GM19395 (cell line): Measurements from ENCODE around the gene RALGPS2.
"Not testable (repeated sequence)": the region's sequence is repeated elsewhere in the genome, so short reads cannot be mapped to it uniquely, and the experiment has no call there.

Experiments used
- ATAC-seq: cut with Tn5 transposase; IDR thresholded peaks from one replicate; pipeline ENCODE4 v1.9.1; 2021; ENCODE audit warnings: mild to moderate bottlenecking, moderate library complexity; ENCODE audit not compliant: unreplicated experiment

Gene RALGPS2

DNA sequence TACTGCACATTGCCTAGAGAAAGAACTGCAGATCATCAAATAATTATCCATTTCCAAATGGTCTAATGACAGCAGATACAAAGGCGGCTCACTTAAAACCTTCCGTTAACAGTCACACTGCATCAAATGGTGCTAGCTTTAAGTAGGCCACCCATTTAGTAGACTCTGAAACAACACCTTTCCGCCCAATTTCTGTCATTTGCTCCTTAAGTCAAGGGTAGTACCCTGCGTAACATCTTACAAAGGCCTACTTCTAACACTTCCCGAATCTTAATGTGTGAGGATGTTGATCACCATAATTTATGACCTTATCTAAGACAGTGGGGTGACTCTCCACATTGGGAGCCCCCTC, 692 bp upstream of the RALGPS2 start:
- ATAC-seq, result no peak

DNA sequence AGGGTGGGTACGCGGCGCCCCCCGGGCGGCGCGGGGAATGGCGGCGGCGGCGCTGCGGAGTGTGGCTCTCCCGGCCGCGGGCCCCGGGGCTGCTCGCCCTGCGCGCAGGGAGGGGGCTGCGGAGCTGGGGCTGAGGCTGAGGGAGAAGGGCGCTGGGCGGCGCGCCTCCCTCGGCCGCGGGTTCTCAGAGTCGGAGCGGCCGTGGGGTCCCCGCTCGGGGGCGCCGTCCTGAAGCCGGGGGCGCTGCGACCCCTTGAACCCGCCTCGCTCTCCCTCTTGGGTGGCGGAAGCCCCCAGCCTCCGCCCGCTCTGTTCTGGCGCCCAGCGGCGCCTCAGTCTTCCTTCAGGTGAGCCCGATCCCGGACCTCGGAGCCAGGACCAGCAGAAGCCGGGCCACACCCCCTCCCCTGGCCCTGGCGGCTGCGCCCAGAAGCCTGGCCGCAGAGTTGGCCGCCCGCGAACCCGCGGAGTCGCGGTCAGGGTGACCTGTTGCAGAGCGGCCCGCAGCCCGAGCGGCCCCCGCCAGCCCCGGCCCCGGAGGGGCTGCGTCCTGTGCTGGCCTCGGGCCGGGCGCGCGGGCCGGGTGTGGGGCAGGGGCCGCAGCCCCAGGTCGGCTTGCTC, 532 bp downstream of the RALGPS2 start:
- peak; percentile 45 for ATAC-seq

DNA sequence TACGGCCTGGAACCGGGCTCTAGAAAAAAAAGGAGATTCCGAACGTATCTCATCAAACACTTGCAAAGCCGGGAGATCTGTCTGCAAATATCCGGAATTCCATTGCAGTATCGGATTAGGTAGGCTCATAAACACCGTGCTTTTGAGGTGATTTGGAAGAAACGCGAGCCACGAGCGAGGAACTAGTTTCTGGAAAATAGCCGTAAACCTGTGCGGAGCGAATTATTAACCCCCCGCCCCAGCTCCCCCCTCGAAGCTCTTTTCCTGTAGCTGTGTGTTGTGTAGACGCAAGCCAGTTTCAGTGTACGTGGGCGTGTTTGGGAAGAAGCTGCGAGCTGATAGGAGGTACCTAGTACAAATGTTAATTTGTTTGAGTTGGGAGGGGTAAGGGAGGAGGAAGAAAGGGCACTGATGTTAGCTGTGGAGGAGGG, 1.1 kb downstream of the RALGPS2 start:
- ATAC-seq, result peak; percentile 80

DNA sequence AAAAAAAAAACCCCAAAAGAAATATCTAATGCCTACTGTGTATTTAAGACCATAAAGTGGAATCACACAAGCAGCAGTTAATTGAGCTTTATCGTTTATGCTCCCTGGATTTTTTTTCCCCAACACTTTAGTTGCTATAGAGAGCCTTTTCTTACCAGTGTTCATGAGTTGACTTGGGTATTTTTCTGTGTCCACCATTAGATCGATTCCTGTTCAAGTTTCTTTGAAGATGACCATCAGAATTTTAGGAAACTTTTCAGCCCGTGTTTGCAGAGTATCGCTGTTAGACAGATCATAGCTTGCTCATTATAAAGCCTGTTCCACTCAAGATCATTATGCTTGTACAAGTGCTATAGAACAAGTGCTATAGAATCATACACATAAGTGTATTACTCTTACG, 1.5 kb downstream of the RALGPS2 start:
- ATAC-seq, result peak; percentile 3

DNA sequence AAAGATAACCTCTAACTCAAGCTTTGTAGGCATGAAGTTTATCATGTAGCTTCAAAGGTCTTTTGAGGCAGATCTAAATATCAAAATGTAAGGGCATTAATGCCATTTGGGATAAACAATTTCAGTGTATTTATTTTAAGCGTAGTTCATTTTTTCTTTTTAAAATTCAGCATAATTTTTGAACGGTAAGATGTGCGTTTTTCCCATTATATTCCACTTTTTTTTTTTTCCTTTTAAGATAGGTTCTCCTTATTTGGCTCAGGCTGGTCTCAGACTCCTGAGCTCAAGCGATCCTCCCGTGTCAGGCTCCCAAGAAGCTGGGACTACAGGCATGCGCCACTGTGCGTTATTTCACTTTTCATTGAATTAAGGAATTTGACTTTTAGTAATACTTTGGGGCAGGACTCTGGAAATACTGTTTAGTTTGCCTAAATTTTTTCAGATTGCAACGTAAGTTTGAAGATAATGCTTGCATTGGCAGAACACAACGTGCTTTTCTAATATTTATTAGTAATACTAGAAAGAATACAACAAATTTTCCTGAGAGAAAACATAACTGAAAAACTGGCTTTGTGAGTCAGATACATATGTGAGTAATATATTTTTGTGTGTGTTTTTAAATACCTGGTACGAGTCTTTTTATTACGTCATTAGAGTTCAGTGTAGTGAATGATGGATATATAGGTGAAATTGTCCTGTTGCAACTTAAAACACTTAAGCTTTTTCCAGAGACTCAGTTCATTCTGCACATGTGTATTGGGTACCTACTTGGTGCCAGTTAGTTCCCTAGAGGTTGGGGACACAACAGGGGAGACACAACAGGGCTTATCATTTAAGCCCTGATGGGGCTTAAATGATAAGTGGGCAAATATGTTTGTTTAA, 2.2 kb downstream of the RALGPS2 start:
- no peak for ATAC-seq

DNA sequence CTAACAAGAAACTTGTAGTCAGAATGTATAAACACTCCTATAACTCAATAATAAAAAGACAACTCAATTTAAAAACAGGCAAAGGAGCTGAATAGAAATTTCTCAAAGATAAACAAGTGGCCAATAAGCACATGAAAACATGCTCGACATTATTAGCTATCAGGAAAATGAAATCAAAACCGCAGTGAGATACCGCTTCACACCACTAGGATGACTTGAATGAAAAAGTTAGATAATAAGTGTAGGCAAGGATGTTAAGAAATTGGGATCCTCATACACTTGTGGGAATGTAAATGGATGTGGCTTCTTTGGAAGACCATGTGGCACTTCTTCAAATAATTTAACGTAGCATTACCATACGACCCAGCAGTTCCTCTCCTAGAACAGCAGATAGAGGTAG, 8.9 kb downstream of the RALGPS2 start:
- no peak for ATAC-seq

DNA sequence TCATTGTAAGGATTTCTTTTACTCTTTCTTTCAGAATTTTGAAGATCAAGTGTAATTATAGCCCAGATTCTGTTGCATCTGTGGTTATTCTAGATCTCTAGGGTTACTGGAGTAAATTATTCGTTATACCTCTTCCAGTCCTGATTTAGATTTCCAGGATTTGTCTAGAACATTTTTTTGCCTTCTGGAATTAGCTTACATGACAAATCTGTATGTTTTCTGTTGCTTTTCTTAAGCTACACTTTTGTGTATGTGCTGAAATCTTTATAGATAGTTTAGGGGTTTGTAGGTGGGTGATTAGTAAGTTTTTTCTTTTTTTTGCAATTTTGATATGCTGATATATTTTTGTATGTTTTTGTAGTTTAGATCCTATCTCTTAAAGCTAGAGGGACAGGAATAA, 13.7 kb downstream of the RALGPS2 start:
- no peak for ATAC-seq

DNA sequence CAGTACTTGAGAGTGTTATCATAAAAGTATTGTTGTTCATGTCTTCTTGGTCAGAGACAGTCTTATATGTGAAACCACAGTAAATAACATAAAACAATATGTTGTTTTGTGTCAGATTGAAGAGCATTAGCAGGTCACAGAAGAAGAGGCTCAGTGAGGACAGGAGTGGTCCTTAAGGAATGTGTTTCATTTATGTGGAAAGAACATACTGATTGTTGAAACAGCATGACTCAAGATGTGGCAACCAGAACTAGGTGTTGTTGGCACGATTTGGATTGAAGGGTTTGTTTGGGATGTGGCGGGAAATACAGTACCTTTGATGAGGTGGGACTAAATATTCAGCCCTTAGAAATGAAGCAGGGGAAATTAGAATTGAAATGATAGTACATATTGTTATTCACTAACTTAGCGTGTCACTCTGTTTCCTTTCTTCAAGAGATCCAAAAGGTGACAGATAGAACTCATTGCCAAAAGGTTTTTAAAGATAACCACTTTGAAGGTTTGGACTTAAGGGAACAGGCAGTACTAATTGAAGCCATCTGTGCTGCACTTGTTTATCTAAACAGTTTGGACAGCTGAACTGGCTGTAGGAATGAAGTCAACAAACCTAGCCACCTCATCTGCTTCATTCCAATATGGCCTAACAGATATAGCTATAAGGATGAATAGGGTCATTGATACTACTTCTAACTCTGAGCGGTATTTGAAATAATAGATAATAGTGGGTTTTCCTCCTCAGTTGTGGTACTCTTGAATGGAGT, 14.4 kb downstream of the RALGPS2 start:
- no peak for ATAC-seq

DNA sequence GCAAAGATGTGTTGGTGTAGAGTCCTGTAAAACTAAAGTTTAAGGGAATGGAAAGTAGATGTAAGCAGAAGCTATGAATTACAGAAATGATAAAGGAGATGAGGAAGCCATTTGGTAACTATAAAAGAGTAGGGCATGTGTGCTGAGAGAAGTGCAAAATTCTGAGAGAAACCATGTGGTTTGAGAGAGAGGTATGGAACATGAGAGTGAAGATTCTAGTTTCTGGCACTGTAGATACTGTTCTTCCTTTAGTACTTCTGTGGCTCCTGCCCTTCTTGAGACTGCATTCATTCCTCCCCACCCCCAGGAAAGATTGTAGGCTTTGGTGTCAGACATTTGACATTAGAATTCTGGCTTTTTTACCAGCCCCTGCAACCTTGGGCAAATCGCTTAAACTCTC, 15.4 kb downstream of the RALGPS2 start:
- no peak for ATAC-seq

DNA sequence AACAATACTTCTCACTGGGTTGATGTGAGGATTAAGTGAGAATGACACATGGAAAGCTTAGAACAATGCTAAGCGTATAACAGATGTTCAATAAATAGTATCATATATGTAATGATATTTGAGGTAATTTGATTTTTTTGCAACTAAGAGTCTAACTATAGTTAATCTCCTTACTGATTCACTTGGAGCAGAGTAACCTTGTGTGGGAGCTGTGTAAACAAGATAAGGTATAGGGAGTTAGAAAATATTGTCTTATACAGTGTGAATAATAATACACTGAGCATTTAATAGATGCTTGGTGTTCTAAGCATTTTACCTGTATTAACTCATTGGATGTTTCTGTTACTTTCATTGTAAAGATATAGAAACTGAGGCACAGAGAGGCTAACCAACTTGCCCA, 15.9 kb downstream of the RALGPS2 start:
- ATAC-seq, result no peak

DNA sequence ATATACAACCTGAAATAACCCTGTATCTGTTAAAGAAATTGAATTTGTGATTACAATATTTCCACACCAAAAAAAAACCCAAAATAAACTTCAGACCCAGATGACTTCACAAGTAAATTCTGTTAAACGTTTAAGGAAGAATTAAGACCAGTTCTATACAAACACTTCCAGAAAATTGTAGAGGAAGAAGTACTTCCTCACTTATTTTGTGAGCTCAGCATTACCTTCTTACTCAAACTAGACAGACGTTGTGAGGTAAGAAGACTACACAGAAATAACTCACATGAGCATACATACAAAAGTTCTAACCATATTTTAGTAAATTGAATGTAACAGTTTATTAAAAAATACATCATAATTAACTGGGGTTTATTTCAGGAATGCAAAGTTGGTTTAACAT, 18.8 kb downstream of the RALGPS2 start:
- no peak for ATAC-seq

DNA sequence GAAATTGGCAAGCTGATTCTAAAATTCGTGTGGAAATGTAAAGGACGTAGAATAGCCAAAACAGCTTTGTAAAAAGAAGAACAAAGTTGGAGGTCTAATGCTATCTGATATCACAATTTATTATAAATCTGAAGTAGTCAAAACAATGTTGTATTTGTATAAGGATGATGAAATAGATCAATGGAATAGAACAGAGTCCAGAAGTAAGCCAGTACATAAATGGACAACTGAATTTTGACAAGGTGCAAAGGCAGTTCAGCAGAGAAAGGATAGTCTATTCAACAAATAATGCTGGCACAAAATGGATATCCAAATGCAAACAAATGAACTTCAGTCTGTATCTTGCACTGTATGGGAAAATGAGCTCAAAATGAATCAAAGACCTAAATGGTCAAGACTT, 20.2 kb downstream of the RALGPS2 start:
- ATAC-seq, result no peak

DNA sequence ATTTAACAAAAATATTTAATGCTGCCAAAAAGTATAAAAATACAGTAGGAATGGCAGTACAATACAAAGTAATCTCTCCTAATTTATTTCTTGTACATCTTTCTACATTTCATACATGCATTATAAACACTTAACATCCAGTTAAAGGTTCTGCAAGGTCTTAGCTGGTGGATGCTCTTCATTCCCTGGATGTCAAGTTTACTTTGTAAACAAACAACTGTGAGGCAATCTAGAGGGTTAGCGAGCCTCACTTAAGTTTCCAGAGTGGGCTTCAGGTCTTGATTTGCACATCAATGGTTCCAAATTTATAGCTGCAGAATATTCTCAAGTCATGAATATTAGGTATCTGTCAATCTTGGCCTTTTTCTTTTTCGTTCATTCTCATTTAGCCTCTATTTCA, 21.3 kb downstream of the RALGPS2 start:
- ATAC-seq, result no peak

DNA sequence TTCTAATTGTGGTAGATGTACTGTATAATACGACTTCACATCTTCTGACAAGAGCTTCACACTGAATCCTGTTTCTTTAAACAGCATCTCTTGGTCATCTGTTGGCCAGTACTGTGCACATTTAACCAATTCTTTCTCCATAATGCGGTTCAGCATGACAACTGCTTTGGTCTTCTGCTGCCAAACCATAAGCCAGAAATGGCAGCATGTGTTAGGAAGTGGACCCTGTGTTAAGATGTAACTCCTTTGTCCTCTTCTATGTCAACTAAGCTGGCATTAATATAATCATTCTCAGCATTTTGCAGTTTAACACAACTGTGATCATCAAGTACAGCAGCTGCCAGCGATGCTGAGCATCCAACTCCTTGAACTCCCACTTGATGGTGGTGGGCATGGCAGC, 22.3 kb downstream of the RALGPS2 start:
- not testable (repeated sequence) for ATAC-seq

DNA sequence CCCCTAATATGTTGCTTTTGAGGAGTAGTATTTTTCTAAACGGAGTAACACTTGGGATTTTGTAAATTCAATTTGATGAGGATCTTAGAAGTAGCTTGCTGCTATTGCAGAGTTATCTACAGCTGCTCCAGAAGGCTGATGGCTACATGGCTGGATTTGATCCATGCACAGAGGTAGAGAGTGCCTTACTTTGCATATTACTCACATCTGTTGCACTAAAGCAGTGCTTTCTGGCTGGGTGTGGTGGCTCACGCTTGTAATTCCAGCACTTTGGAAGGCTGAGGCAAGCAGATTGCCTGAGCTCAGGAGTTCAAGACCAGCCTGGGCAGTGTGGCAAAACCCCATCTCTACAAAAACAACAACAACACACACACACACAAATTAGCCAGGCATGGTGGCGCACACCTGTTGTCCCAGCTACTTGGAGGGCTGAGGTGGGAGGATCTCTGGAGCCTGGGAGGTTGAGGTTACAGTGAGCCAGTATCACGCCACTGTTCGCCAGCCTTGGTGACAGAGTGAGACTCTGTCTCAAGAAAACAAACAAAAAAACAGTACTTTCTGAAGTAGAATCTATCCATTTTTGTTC, 24.6 kb downstream of the RALGPS2 start:
- no peak for ATAC-seq

DNA sequence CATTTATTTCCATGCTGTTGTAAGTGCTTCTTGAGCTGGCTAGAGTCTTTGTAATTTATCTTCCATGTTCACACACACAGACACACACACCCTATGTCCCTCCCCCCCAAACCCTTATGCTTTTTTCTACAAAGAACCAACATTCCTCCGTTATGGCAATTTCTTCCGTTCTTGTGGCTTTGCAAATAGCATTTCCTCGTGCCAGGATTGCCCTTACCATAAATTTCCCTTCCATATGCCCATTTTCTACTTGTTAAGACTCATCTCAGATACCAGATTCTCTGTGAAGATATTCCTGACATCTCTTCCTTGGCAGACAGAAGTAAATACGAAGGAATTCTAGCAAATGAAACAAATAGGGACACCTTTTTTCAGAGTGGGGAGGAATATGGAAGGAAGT, 26.0 kb downstream of the RALGPS2 start:
- no peak for ATAC-seq

DNA sequence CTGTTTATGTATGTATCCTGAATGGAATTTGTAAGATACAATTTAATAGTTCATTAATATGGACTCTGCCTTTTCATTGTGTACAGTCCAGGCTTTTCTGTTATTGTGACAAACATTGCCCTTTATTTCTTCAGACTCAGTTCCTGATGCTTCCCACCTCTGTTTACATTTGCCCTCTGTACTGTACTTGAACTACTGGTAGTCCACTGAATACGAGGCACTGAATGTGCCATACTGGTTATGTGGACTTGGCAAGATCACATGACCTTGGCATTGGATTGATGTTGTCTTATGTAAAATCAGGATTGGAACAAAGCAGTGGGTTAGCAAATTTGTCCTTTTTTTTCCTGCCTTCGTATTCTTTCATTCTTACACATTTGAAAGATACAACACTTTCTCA, 27.8 kb downstream of the RALGPS2 start:
- ATAC-seq, result no peak

DNA sequence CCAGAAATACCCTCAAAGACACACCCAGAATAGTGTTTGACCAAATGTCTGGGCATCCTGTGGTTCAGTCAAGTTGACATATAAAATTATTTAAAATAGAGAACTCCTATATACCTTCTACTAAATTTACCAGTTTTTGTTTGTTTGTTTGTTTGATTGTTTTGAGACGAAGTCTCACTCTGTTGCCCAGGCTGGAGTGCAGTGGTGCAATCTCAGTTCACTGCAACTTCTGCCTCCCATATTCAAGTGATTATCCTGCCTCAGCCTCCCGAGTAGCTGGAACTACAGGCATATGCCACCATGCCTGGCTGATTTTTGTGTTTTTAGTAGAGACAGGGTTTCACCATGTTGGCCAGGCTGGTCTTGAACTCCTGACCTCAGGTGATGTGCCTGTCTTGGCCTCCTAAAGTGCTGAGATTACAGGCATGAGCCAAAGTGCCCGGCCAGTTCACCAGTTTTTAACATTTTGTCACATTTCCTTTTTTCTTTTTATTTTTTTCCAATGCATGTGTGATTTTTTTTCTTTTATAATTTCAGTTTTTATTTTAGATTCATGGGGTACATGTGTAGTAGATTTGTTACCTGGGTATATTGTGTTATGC, 29.7 kb downstream of the RALGPS2 start:
- ATAC-seq, result not testable (repeated sequence)

DNA sequence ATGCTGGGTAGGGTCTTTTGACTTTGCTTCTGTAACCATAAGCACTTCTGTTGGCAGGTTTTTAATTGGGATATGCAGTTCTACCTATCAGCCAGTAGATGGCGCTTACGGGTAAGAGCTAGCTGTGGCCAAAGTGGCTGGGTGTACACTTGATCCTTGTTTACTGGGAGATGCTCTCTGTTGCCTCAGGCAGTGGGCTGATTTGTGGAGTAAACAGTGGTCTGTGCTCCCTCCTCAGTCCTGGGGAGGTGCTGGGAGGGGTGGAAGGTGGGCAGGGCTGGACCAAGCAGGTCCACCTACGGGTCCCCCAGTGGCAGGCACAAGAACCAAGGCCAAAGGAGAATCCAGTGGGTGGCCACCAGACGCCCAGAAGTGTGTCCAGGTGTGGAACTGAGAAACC, 43.4 kb downstream of the RALGPS2 start:
- no peak for ATAC-seq

DNA sequence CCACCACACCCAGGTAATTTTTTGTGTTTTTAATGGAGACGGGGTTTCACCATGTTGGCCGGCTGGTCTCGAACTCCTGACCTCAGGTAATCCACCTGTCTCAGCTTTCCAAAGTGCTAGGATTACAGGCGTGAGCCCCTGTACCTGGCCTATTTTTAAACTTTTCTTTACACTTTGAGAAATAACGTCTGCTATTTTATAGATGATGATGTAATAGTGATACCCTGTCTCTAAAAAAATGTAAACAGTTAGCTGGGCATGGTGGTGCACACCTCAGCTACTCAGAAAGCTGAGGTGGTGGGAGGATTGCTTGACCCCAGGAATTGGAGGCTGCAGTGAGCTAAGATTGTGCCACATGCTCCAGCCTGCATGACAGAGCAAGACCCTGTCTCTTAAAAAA, 47.9 kb downstream of the RALGPS2 start:
- ATAC-seq, result no peak

DNA sequence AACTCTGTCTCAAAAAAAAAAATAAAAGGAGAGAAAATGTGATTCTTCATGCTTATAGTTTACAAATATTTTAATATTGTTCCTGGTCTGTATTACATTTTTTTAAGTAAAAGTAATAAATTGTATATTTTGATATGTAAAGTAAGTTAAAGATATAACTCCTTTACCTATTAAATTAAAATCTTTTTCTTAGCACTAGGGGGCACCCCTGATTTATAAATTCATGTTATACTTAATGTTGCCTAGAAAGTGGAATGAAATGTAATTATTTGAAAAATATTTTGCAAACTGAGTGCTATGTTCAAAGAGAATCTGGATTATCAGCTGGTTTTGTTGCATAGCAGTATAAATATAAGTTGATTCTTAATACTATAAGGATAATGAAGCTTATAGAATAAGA, 49.2 kb downstream of the RALGPS2 start:
- ATAC-seq, result no peak
